H1 (cell line): Measurements from ENCODE around the gene ROR1. TPM values are rescaled to one million over a fixed set of nuclear protein-coding genes. Genes with fewer than 3 reads are reported as not detected.
A peak's percentile ranks its signal among the peaks of the same experiment; 100 is the strongest.

Experiments used
- CTCF ChIA-PET: fragments of 300-600 bp; sonication (Branson Sonifier 250); formaldehyde crosslinking; loops from one replicate; lab custom pipeline; 2021; ENCODE audit not compliant: partially characterized antibody; lab: Charles Lee
- POLR2A ChIA-PET: fragments of 300-600 bp; sonication (Branson Sonifier 250); formaldehyde crosslinking; loops from one replicate; lab custom pipeline; 2021; ENCODE audit warnings: inconsistent platforms; ENCODE audit not compliant: partially characterized antibody; lab: Charles Lee
- DNase-seq, 2 experiments: peaks; one replicate each; pipeline versions ENCODE4 v3.0.0 to v3.0.0-alpha.2; 2010 to 2022; ENCODE audit warnings: low spot score in 2 of 2, low read depth in 1 of 2, mixed read lengths in 1 of 2
- FAIRE-seq: peaks from 2 replicates; lab custom pipeline; 2011; peaks lifted over from hg19 to GRCh38; lab: Jason Lieb, UNC
- H2AFZ ChIP-seq: 2 replicates; pipeline ENCODE4 v1.8.1; 2012; ENCODE audit warnings: low read length, inconsistent platforms
- H2AK5ac ChIP-seq: 2 replicates; pipeline ENCODE4 v1.6.1; 2013; ENCODE audit warnings: low read depth, low read length
- H2BK120ac ChIP-seq: replicated peaks from 2 replicates; pipeline ENCODE3; 2013; ENCODE audit warnings: low read depth, low read length, inconsistent platforms
- H2BK12ac ChIP-seq: 2 replicates; pipeline ENCODE4 v1.6.1; 2013; ENCODE audit warnings: low read depth, low read length
- H2BK15ac ChIP-seq: 2 replicates; pipeline ENCODE4 v1.6.1; 2013; ENCODE audit warnings: low read length
- H2BK20ac ChIP-seq: 2 replicates; pipeline ENCODE4 v1.6.1; 2013; ENCODE audit warnings: low read length
- H2BK5ac ChIP-seq: 2 replicates; pipeline ENCODE4 v1.6.1; 2013; ENCODE audit warnings: low read depth, low read length
- H3K14ac ChIP-seq: 2 replicates; pipeline ENCODE4 v1.6.1; 2013; ENCODE audit warnings: inconsistent platforms; ENCODE audit not compliant: insufficient read length
- H3K18ac ChIP-seq: 2 replicates; pipeline ENCODE4 v1.6.1; 2013; ENCODE audit warnings: low read length; ENCODE audit errors: extremely low read depth
- H3K23ac ChIP-seq: 2 replicates; pipeline ENCODE4 v1.6.1; 2013; ENCODE audit warnings: inconsistent platforms; ENCODE audit not compliant: insufficient read length
- H3K23me2 ChIP-seq: 2 replicates; pipeline ENCODE4 v1.6.1; 2013; ENCODE audit warnings: low read depth, low read length
- H3K27ac ChIP-seq: 2 replicates; pipeline ENCODE4 v1.6.1; 2011; ENCODE audit warnings: low read depth, low read length, inconsistent platforms
- H3K27me3 ChIP-seq, 4 experiments: replicated peaks in 1 of 4; 1 replicate in 1 of 4; 2 replicates in 3 of 4; pipeline versions ENCODE4 v1.6.1 to v1.8.1; 2011 to 2013; ENCODE audit warnings: low read length in 3 of 4, mild to moderate bottlenecking in 3 of 4, inconsistent platforms in 2 of 4, mixed read lengths in 2 of 4, moderate library complexity in 1 of 4; ENCODE audit not compliant: control insufficient read depth in 3 of 4, insufficient read depth in 3 of 4; ENCODE audit errors: extremely low read depth in 1 of 4
- H3K36me3 ChIP-seq, 4 experiments: 2 replicates each; pipeline versions ENCODE4 v1.6.1 to v1.8.1; 2011 to 2013; ENCODE audit warnings: mild to moderate bottlenecking in 4 of 4, low read length in 3 of 4, moderate library complexity in 2 of 4, control low read depth in 1 of 4, inconsistent platforms in 1 of 4; ENCODE audit not compliant: insufficient read depth in 4 of 4, control insufficient read depth in 2 of 4
- H3K4ac ChIP-seq: replicated peaks from 2 replicates; pipeline ENCODE3; 2013; ENCODE audit warnings: low read length, low read depth, mixed read lengths, inconsistent platforms; ENCODE audit not compliant: insufficient read length
- H3K4me1 ChIP-seq, 4 experiments: replicated peaks in 1 of 4; 1 replicate in 1 of 4; 2 replicates in 3 of 4; pipeline versions ENCODE4 v1.6.1 to v1.8.1; 2011 to 2013; ENCODE audit warnings: low read length in 3 of 4, inconsistent platforms in 2 of 4, mixed read lengths in 1 of 4; ENCODE audit not compliant: insufficient read depth in 4 of 4, control insufficient read depth in 3 of 4
- H3K4me2 ChIP-seq, 2 experiments: 2 replicates each; pipeline versions ENCODE4 v1.6.1 to v1.8.1; 2011 to 2013; ENCODE audit warnings: low read depth in 2 of 2, low read length in 2 of 2, control low read depth in 1 of 2, inconsistent platforms in 1 of 2, mild to moderate bottlenecking in 1 of 2; ENCODE audit not compliant: insufficient read depth in 1 of 2
- H3K4me3 ChIP-seq, 4 experiments: fragments of 200-600, 300-600 bp in 1 of 4; sonication (generic), shearing (Covaris generic), sonication (Bioruptor Twin) in 1 of 4; 2 replicates each; pipeline versions ENCODE4 v1.5.1 to v1.8.1; 2011 to 2016; ENCODE audit warnings: low read length in 4 of 4, low read depth in 3 of 4, control low read depth in 2 of 4, inconsistent platforms in 2 of 4, mild to moderate bottlenecking in 2 of 4, mixed read lengths in 1 of 4, moderate library complexity in 1 of 4; ENCODE audit not compliant: insufficient read depth in 2 of 4; ENCODE audit errors: extremely low read depth in 1 of 4
- H3K56ac ChIP-seq: replicated peaks from 2 replicates; pipeline ENCODE3; 2013; ENCODE audit warnings: low read depth, mild to moderate bottlenecking, mixed read lengths, low read length, inconsistent platforms; ENCODE audit not compliant: insufficient read length
- H3K79me1 ChIP-seq: 2 replicates; pipeline ENCODE4 v1.6.1; 2013; ENCODE audit warnings: low read depth, low read length, control low read depth
- H3K79me2 ChIP-seq, 2 experiments: 2 replicates each; pipeline versions ENCODE4 v1.6.1 to v1.8.1; 2012 to 2013; ENCODE audit warnings: low read length in 2 of 2, mild to moderate bottlenecking in 2 of 2, inconsistent platforms in 1 of 2; ENCODE audit not compliant: insufficient read depth in 2 of 2, control insufficient read depth in 1 of 2
- H3K9ac ChIP-seq, 4 experiments: replicated peaks in 1 of 4; 1 replicate in 1 of 4; 2 replicates in 3 of 4; pipeline versions ENCODE4 v1.6.1 to v1.8.1; 2011 to 2013; ENCODE audit warnings: low read depth in 3 of 4, low read length in 3 of 4, control low read depth in 2 of 4, mild to moderate bottlenecking in 2 of 4, moderate library complexity in 2 of 4, inconsistent platforms in 1 of 4; ENCODE audit errors: extremely low read depth in 1 of 4
- H3K9me3 ChIP-seq, 2 experiments: 2 replicates each; pipeline versions ENCODE4 v1.6.1 to v1.8.1; 2012 to 2013; ENCODE audit warnings: mild to moderate bottlenecking in 2 of 2, moderate library complexity in 2 of 2, control low read depth in 1 of 2, inconsistent platforms in 1 of 2, low read depth in 1 of 2, low read length in 1 of 2, mixed read lengths in 1 of 2; ENCODE audit not compliant: insufficient read depth in 2 of 2
- H4K20me1 ChIP-seq, 2 experiments: replicated peaks in 1 of 2; 2 replicates each; pipeline versions ENCODE3 to v1.8.1; 2011 to 2013; ENCODE audit warnings: inconsistent platforms in 2 of 2, low read length in 2 of 2, mild to moderate bottlenecking in 1 of 2; ENCODE audit not compliant: insufficient read depth in 2 of 2, control insufficient read depth in 1 of 2
- H4K5ac ChIP-seq: 2 replicates; pipeline ENCODE4 v1.6.1; 2013; ENCODE audit warnings: low read length, low read depth, mixed read lengths, inconsistent platforms; ENCODE audit not compliant: insufficient read length
- H4K8ac ChIP-seq: 2 replicates; pipeline ENCODE4 v1.8.0; 2013; ENCODE audit warnings: mild to moderate bottlenecking, moderate library complexity, low read length, inconsistent platforms; ENCODE audit not compliant: insufficient read depth; ENCODE audit errors: extremely low read depth
- H4K91ac ChIP-seq: replicated peaks from 2 replicates; pipeline ENCODE3; 2013; ENCODE audit warnings: low read length, mixed read lengths, inconsistent platforms; ENCODE audit not compliant: insufficient read length
- CREB1 ChIP-seq: IDR thresholded peaks from 2 replicates; pipeline ENCODE4 v1.6.1; 2012; ENCODE audit warnings: inconsistent platforms
- CTBP2 ChIP-seq: IDR thresholded peaks from 2 replicates; pipeline ENCODE4 v1.7.0; 2011; ENCODE audit warnings: borderline replicate concordance, mild to moderate bottlenecking, moderate library complexity, mixed read lengths, low read length; ENCODE audit not compliant: insufficient read depth, insufficient read length
- HDAC2 ChIP-seq, 2 experiments: fragments of 300-600 bp in 1 of 2; sonication (generic) in 1 of 2; IDR thresholded peaks; 2 replicates each; pipeline ENCODE4 v1.6.1; 2011 to 2012; ENCODE audit warnings: low read depth in 2 of 2, low read length in 2 of 2, mild to moderate bottlenecking in 2 of 2, moderate library complexity in 2 of 2, borderline replicate concordance in 1 of 2, inconsistent platforms in 1 of 2
- KDM4A ChIP-seq: IDR thresholded peaks from one replicate; pipeline ENCODE4 v1.7.1; 2012; ENCODE audit warnings: low read depth, mild to moderate bottlenecking, moderate library complexity, low read length, inconsistent platforms; ENCODE audit not compliant: severe bottlenecking
- KDM5A ChIP-seq: fragments of 200-600 bp; IDR thresholded peaks from 2 replicates; pipeline ENCODE4 v1.7.1; 2012; ENCODE audit warnings: mild to moderate bottlenecking, low read length, inconsistent platforms, mixed read lengths
- NANOG ChIP-seq: IDR thresholded peaks from 2 replicates; pipeline ENCODE4 v1.6.1; 2011; ENCODE audit warnings: low read length, low read depth, mild to moderate bottlenecking, inconsistent platforms; ENCODE audit not compliant: insufficient read depth, poor library complexity, severe bottlenecking
- NRF1 ChIP-seq: IDR thresholded peaks from 2 replicates; pipeline ENCODE4 v1.6.1; 2011; ENCODE audit warnings: mild to moderate bottlenecking, low read depth, low read length, improper control_type of control experiment
- RFX5 ChIP-seq: IDR thresholded peaks from 2 replicates; pipeline ENCODE4 v1.6.1; 2011; ENCODE audit warnings: low read depth, low read length, improper control_type of control experiment, borderline replicate concordance
- SIN3A ChIP-seq, 2 experiments: IDR thresholded peaks in 1 of 2; conservative IDR thresholded peaks in 1 of 2; 2 replicates each; pipeline ENCODE4 v1.6.1; 2011 to 2012; ENCODE audit warnings: low read length in 2 of 2, improper control_type of control experiment in 1 of 2, low read depth in 1 of 2, mild to moderate bottlenecking in 1 of 2
- SP4 ChIP-seq: IDR thresholded peaks from 2 replicates; pipeline ENCODE4 v1.6.1; 2012; ENCODE audit warnings: low read length, inconsistent platforms
- SRF ChIP-seq: IDR thresholded peaks from 2 replicates; pipeline ENCODE4 v1.6.1; 2011; ENCODE audit warnings: mild to moderate bottlenecking, low read depth, low read length, moderate library complexity
- TCF12 ChIP-seq: IDR thresholded peaks from 2 replicates; pipeline ENCODE4 v1.6.1; 2011; ENCODE audit warnings: low read depth, mild to moderate bottlenecking, low read length
- WGBS, 2 experiments: shearing (Covaris generic) in 1 of 2; methylation state at CpG; one replicate each; pipeline versions ENCODE4 v1.1.6 to v1.1.7; 2013 to 2015; ENCODE audit warnings: low lambda C conversion rate in 2 of 2, mixed read lengths in 2 of 2, inconsistent platforms in 1 of 2, low coverage in 1 of 2, missing lambda C conversion rate in 1 of 2; ENCODE audit not compliant: insufficient replicate concordance in 2 of 2, insufficient coverage in 1 of 2, insufficient read length in 1 of 2; ENCODE audit errors: extremely low coverage in 1 of 2, missing lambda C conversion rate in 1 of 2; 5-methylcytosine and 5-hydroxymethylcytosine counted together
- polyA plus RNA-seq, 7 experiments: library from polyadenylated mRNA; depleted of rRNA in 3 of 7; stranded (reverse) in 5 of 7; unstranded in 2 of 7; fragments of >200 nt in 5 of 7; fragments of 200-250 nt in 2 of 7; gene quantifications; 1 replicate in 5 of 7; 2 replicates in 1 of 7; 4 replicates in 1 of 7; pipeline versions ENCODE4 v1.2.1 to v1.2.3, GENCODE V29; 2011 to 2013; ENCODE audit warnings: missing spikeins in 2 of 7, mixed read lengths in 2 of 7
- total RNA-seq: library from RNA; stranded (reverse); fragmentation: NEBNext Ultra II Directional; extraction: Animal tissue kit (Norgen Biotek cat#: 25700); gene quantifications from 2 replicates; pipeline ENCODE4 v1.2.1, GENCODE V29; 2021
- TF ChIP-seq, protein P1 (sequence below): IDR thresholded peaks from 2 replicates; pipeline ENCODE4 v1.6.1; 2011; ENCODE audit warnings: low read depth, mild to moderate bottlenecking, low read length; ENCODE audit not compliant: insufficient read depth

ROR1 gene
- total and polyA plus RNA-seq, 2 of the 8 experiments (the other 6 are each of a cell fraction or from before 2014, with no cell fraction given), result 33.6 to 73.6 TPM

DNA sequence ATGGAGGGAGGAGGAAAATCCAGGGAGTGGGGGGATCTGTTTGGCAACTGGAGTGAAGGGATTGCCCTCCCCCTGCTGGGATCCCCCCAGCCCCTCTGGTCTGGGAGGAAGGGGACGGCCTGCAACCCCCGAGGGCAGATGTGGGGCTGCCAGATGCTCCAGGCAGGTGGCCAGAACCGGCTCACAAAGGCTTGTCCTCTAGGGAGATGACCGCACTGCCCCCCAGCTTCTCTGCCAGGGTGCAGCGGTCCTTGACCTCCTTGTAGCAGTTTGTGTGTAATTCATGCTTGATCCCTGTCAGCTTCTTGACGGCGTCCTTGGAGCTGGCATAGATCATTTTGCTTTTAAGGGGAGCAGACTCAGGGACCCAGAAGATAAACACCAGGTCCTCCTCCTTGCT lies 69.2 kb downstream of the ROR1 start:
- FAIRE-seq (no peak), DNase-seq (no peak)
- H2BK12ac ChIP-seq, result no peak overlapping the region
- H3K14ac ChIP-seq, result no peak overlapping the region
- H2BK120ac ChIP-seq, result no peak overlapping the region
- H3K18ac ChIP-seq, result no peak overlapping the region
- CTCF ChIA-PET, result interaction anchor here (0.9 to 2.4 kb wide), 9 partner anchors 9 to 76 kb away, joined by 3 to 16 read pairs (median 5); no protein-coding TSS in a partner anchor
- no peak overlapping the region for H3K23ac ChIP-seq
- no peak overlapping the region for H2AK5ac ChIP-seq
- H2AFZ ChIP-seq, result no peak overlapping the region
- H3K9me3 ChIP-seq, result no peaks in the 10 kb centered on the region
- peaks cover 0 to 1% (median 0%) of the 10 kb centered on the region in 4 experiments; a peak in 1 of 7 replicates for H3K27me3 ChIP-seq
- no peaks in the 10 kb centered on the region; the same call in 1 of the 2 replicates for H3K23me2 ChIP-seq
- H3K4me3 ChIP-seq, result no peak overlapping the region
- H3K79me2 ChIP-seq, result peaks cover 7 to 99% of the 10 kb centered on the region in 2 experiments; a peak in 3 of 4 replicates
- H2BK5ac ChIP-seq, result no peak overlapping the region
- no peaks in the 10 kb centered on the region for H3K36me3 ChIP-seq
- POLR2A ChIA-PET, result interaction anchor here (1.7 kb wide), 1 partner anchor 13 kb away, joined by 9 read pairs; no protein-coding TSS in a partner anchor
- peak overlapping the region in 1 of 2 experiments; percentile 19; a peak in 3 of 4 replicates for H3K4me2 ChIP-seq
- no peak overlapping the region for H3K56ac ChIP-seq
- no peak overlapping the region for H2BK20ac ChIP-seq
- H3K9ac ChIP-seq, result no peak overlapping the region
- peaks cover 0 to 26% (median 17%) of the 10 kb centered on the region in 4 experiments; a peak in 5 of 7 replicates for H3K4me1 ChIP-seq
- 89% methylated on average over 7 of the region's 7 CpGs; no CpG with 5 or more reads in 1 of the 2 experiments for WGBS, 2 experiments
- H2BK15ac ChIP-seq, result no peak overlapping the region
- peaks cover 6% of the 10 kb centered on the region for H3K79me1 ChIP-seq
- H3K27ac ChIP-seq, result no peak overlapping the region
- no peak overlapping the region for H3K4ac ChIP-seq
- H4K91ac ChIP-seq, result no peak overlapping the region
- H4K5ac ChIP-seq, result no peak overlapping the region
- peaks cover 4 to 5% of the 10 kb centered on the region in 2 experiments for H4K20me1 ChIP-seq
- no peak overlapping the region for H4K8ac ChIP-seq
- TF ChIP-seq CREB1 (no peak), KDM4A (no peak), RFX5 (no peak), SP4 (no peak), CTBP2 (no peak), SIN3A (conservative IDR thresholded peaks at IDR 0.05 in 1 of 2, IDR thresholded peaks at IDR 0.05 in 1 of 2; ENCODE audit: low read depth in 1 of 2, low read length in 2 of 2) (no peak), NANOG (no peak), NRF1 (no peak), SRF (no peak), TCF12 (no peak), HDAC2 (IDR thresholded peaks at IDR 0.05; ENCODE audit: borderline replicate concordance in 1 of 2, low read depth in 2 of 2, low read length in 2 of 2) (no peak), KDM5A (no peak)
- TF ChIP-seq, protein P1, sequence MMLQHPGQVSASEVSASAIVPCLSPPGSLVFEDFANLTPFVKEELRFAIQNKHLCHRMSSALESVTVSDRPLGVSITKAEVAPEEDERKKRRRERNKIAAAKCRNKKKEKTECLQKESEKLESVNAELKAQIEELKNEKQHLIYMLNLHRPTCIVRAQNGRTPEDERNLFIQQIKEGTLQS, result no peak
